ENCODE results near the gene SLC6A6.

The SLC6A6 gene

GRCh38 chr3:14471016-14471415 lies 68.6 kb downstream of the SLC6A6 start:
- DNase-seq = no peak

GRCh38 chr3:14471690-14472089 lies 69.3 kb downstream of the SLC6A6 start:
- DNase-seq = no peak

- DNase-seq = no peak
Observed at GRCh38 chr3:14472471-14473351, 70.3 kb downstream of the SLC6A6 start.

GRCh38 chr3:14473411-14473891 lies 71.0 kb downstream of the SLC6A6 start:
- DNase-seq = no peak

DNA sequence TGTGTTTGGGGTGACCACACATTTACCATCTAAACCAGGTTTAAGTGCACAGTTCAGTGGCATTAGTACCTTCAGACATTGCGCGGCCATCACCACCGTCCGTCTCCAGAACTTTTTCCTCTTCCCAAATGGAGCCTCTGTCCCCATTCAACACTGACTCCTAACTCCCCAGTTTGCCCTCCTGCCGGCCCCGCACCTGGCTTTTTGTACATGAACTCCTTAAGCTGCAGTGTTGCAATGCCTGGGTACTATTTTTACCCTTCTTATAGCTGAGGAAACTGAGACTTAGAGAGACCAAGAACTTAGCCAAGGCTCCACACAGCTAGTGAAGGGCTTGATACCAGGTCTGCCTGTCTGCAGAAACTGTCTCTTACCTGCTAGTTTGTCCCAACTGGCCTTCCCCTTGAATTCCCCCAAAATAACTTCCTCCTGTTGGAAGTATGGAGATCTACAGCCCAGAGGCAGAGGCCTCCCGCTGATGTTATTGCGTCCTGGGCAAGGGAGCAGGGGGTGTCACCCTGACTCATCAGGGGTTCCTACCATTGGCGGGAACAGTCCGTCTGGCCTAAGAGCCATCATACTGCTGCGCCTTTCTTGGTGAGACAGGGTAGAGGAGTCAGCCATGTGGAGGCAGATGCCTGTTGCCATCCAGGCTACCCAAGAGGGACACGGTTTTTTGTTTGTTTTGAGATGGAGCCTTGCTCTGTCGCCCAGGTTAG lies 72.1 kb downstream of the SLC6A6 start:
- DNase-seq = no peak

- no peak for DNase-seq
Observed at GRCh38 chr3:14475621-14476020, 73.2 kb downstream of the SLC6A6 start.

- DNase-seq = no peak
Observed at GRCh38 chr3:14476583-14477265, 74.3 kb downstream of the SLC6A6 start.

DNA sequence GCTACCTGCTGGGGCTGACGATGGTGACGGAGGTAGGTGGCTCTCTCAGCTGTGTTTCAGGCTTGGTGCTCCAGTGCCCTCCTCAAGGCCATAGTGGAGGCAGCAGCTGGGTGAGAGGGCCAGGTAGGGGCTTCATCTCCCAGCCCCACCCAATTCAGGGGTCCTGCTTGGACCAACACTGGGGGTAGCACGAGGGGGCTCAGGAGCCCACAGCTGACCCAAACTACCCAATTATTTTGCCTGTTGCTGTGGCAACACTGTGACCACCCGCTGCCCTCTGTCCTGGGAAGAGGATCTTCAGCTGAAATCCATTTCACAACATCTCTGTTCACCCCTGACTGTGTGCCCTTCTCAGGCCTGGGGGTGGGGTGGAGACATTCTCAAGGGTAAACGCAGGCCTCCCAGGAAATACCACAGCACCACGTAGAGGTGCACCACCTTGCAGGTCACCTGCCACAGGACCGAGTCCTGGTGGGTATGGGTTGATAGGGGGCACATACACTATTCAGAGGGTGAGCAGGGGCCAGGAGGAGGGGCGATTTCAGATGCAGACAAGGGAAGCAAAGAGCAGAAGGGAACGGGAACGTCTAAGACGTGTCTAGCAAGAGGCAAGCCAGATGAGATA lies 75.0 kb downstream of the SLC6A6 start:
- DNase-seq = no peak

- no peak for DNase-seq
Observed at GRCh38 chr3:14478956-14479550, 76.6 kb downstream of the SLC6A6 start.

- no peak for DNase-seq
Observed at GRCh38 chr3:14479591-14479990, 77.2 kb downstream of the SLC6A6 start.

DNA sequence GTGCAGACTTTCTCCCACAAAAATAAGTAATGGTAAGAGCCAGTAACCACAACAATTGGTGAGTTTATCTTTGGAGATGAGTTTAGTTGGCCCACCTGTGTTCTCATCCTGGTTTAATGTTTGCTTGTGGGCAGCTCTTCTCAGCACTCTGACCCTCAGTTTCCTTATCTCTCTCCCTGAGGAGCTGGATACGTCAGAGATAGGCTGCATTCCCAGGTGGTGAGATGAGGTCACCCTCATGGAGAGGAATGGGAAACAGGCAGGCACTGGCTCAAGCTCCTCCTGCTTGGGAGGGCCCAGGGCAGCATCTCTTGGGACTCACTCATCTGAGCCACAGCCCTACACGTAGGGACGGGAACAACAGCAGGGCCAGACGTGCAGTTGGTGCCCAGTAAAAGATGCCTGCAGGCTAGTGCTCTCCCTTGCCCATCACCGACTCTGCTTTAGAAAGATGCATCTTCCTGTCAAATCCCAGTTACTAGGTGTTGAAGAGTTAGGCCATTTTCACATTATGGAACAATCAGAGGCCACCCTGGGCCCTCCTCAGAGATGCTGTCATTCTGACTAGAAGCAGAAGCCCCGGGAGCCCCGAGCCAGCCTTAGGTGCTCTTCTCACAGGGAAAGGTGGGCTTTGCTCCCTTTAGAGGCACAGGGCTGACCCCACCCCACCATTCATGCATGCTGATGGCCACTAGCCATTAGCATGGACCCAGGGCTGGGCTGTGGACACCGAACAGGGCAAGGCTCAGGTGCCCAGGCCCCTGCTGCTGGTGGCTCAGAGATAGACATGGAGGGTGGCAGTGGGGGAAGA lies 78.0 kb downstream of the SLC6A6 start:
- no peak for DNase-seq

DNA sequence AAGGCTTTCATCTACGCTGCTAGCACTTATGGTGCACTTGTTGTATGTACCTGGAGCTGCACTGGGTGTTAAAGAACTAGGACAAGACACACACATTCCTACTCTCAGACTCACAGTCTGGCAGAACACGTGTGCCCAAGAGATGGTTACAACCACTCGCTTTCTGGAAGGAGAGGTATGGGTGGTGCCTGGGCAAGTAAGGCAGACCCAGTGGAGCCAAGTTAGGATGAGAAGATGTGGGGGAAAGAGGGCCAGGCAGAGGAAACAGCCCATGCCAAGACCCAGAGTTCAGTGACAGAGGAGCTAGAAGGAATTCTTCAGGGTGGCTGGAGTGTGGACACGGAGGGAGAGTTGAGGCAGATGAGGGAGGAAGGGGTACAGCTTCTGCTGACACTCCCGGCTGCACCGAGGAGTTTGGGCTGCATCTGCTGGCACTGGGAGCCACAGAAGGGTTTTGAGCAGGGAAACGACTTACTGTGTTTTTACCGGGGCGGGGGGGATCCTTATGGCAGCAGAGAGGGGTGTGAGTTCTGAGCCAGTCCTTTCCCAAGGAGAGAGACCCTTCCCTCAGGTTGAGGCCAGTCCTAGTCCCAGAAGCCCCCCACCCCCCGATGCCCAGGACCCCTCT lies 78.7 kb downstream of the SLC6A6 start:
- no peak for DNase-seq

DNA sequence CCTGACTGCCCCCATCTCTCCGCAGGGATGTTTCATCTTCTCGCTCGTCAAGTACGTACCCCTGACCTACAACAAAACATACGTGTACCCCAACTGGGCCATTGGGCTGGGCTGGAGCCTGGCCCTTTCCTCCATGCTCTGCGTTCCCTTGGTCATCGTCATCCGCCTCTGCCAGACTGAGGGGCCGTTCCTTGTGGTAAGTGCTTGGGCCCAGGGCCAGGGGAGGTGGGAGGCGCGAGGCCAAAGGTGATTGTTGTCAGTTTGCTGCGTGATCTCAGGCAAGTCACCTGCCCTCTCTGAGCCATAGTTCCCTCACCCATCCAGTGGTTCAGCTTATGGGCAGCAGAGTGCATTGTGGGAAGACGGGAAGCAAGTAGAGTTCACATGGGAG lies 79.2 kb downstream of the SLC6A6 start:
- no peak for DNase-seq

- no peak for DNase-seq
Observed at GRCh38 chr3:14482271-14482721, 79.9 kb downstream of the SLC6A6 start.

DNA sequence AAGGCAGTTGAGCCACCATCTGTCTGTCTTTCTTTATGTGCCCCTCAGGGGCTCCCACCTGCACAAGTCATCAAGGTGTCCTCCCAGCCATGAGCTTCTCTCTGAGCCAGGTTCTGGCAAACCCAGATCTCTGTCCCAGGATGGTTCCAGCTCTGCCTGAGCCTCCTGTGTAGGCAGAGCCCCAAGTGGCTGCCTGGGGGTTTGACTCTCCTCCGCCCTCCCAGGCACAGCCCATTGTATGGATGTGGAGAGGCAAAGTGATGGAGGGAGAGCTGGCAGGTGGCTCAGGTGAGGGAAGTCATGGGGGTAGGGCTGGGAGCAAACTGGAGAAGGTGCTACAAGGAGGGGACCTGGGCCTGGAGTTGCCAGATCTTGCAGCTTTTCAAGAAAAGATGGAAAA lies 80.9 kb downstream of the SLC6A6 start:
- DNase-seq = no peak

DNA sequence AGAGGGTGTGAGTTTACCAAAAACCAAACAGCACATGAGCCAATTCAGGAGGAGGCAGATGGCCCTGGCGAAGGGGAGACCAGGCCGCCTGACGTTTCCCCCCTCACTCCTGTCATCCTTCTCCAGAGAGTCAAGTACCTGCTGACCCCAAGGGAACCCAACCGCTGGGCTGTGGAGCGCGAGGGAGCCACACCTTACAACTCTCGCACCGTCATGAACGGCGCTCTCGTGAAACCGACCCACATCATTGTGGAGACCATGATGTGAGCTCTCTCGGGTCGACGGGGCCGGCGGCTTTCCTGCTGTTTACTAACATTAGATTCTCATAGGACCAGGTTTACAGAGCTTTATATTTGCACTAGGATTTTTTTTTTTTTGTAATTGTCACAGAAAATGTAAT lies 82.3 kb downstream of the SLC6A6 start:
- DNase-seq = no peak

DNA sequence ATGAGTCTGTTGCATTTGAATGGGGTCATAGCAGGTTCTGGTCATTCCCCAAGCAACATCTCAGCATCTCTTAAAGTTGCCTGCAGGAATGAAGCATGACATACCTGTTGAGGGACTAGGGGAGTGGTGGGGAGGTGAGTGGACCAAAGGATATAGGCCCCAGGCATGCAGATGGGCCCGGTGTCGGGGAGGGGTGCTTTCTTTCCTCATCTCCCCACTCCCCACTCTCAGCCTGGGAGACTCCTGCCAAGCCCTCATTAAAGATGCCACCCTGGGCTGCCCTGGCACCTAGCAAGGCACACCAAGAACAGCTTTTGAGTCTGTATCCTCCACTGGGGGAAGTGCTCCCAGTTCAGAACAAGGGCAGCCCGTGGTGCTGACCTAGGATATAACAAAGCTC lies 83.6 kb downstream of the SLC6A6 start:
- no peak for DNase-seq

DNA sequence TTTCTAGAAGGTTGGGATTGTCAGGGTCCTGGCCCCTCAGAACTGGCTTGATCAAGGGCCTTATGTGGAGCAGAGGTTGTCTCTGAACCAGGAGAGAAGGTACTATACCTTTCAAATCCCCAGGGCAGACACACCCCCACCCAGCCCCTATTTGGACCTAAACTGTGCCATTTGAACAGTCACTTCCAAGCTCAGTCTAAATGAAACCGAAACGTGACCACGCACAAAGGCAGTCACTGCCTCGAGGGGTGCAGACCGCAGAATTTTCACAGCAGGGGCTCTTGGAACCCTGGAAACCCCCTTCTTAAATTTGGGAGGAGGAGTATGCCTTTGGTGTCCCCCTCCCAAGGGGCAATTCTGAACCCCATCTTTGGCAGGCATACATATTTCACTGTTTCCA lies 84.1 kb downstream of the SLC6A6 start:
- DNase-seq = no peak

- no peak for DNase-seq
Observed at GRCh38 chr3:14487086-14487485, 84.7 kb downstream of the SLC6A6 start.

GRCh38 chr3:14487821-14488220 lies 85.4 kb downstream of the SLC6A6 start:
- DNase-seq = no peak

Data from AML-193 (cell line).